ENCODE results near the gene CISTR. TPM values are rescaled to one million over a fixed set of nuclear protein-coding genes. Genes with fewer than 3 reads are reported as not detected.

The CISTR gene
- total RNA-seq, 1 donor from 2014 or later = not detected

- H3K27me3 Mint-ChIP-seq (ENCODE audit: unreplicated experiment) = peaks cover 16% of the 10 kb centered on the region
- no peak overlapping the region for H3K27ac Mint-ChIP-seq (ENCODE audit: unreplicated experiment)
- DNase-seq (ENCODE audit: extremely low spot score, unreplicated experiment) = no peak
- TF ChIP-seq CTCF (IDR thresholded peaks at IDR 0.05) = no peak
- H3K4me3 Mint-ChIP-seq (ENCODE audit: unreplicated experiment) = no peak overlapping the region
- no peaks in the 10 kb centered on the region for H3K4me1 Mint-ChIP-seq (ENCODE audit: unreplicated experiment)
- H3K9me3 Mint-ChIP-seq (ENCODE audit: unreplicated experiment) = no peaks in the 10 kb centered on the region
- H3K36me3 Mint-ChIP-seq (ENCODE audit: unreplicated experiment) = peaks cover 53% of the 10 kb centered on the region
Measured at GRCh38 chr12:53712059-53712643, 39.6 kb downstream of the CISTR start.

- H3K4me1 Mint-ChIP-seq (ENCODE audit: unreplicated experiment) = no peaks in the 10 kb centered on the region
- peaks cover 38% of the 10 kb centered on the region for H3K36me3 Mint-ChIP-seq (ENCODE audit: unreplicated experiment)
- peaks cover 34% of the 10 kb centered on the region for H3K27me3 Mint-ChIP-seq (ENCODE audit: unreplicated experiment)
- no peak overlapping the region for H3K27ac Mint-ChIP-seq (ENCODE audit: unreplicated experiment)
- no peak for DNase-seq (ENCODE audit: extremely low spot score, unreplicated experiment)
- no peak for TF ChIP-seq CTCF (IDR thresholded peaks at IDR 0.05)
- H3K4me3 Mint-ChIP-seq (ENCODE audit: unreplicated experiment) = no peak overlapping the region
- H3K9me3 Mint-ChIP-seq (ENCODE audit: unreplicated experiment) = no peaks in the 10 kb centered on the region
Measured at GRCh38 chr12:53710091-53710490, 41.7 kb downstream of the CISTR start.

GRCh38 chr12:53709671-53710070, 42.1 kb downstream of the CISTR start:
- no peak for DNase-seq (ENCODE audit: extremely low spot score, unreplicated experiment)
- TF ChIP-seq CTCF (IDR thresholded peaks at IDR 0.05) = no peak
- Mint-ChIP-seq H3K36me3 (ENCODE audit: unreplicated experiment) (peaks cover 34% of the 10 kb centered on the region), H3K27ac (ENCODE audit: unreplicated experiment) (no peak overlapping the region), H3K4me1 (ENCODE audit: unreplicated experiment) (no peaks in the 10 kb centered on the region), H3K9me3 (ENCODE audit: unreplicated experiment) (no peaks in the 10 kb centered on the region), H3K4me3 (ENCODE audit: unreplicated experiment) (no peak overlapping the region), H3K27me3 (ENCODE audit: unreplicated experiment) (peaks cover 35% of the 10 kb centered on the region)

- Mint-ChIP-seq H3K9me3 (ENCODE audit: unreplicated experiment) (no peaks in the 10 kb centered on the region), H3K27ac (ENCODE audit: unreplicated experiment) (no peak overlapping the region), H3K27me3 (ENCODE audit: unreplicated experiment) (peaks cover 69% of the 10 kb centered on the region), H3K4me3 (ENCODE audit: unreplicated experiment) (no peak overlapping the region), H3K36me3 (ENCODE audit: unreplicated experiment) (no peaks in the 10 kb centered on the region), H3K4me1 (ENCODE audit: unreplicated experiment) (no peaks in the 10 kb centered on the region)
- no peak for TF ChIP-seq CTCF (IDR thresholded peaks at IDR 0.05)
- DNase-seq (ENCODE audit: extremely low spot score, unreplicated experiment) = no peak
Measured at GRCh38 chr12:53706080-53706479, 45.7 kb downstream of the CISTR start.

GRCh38 chr12:53703756-53704155, 48.0 kb downstream of the CISTR start:
- no peaks in the 10 kb centered on the region for H3K9me3 Mint-ChIP-seq (ENCODE audit: unreplicated experiment)
- H3K27me3 Mint-ChIP-seq (ENCODE audit: unreplicated experiment) = peaks cover 84% of the 10 kb centered on the region
- DNase-seq (ENCODE audit: extremely low spot score, unreplicated experiment) = no peak
- no peak for TF ChIP-seq CTCF (IDR thresholded peaks at IDR 0.05)
- H3K27ac Mint-ChIP-seq (ENCODE audit: unreplicated experiment) = no peak overlapping the region
- H3K4me3 Mint-ChIP-seq (ENCODE audit: unreplicated experiment) = no peak overlapping the region
- H3K36me3 Mint-ChIP-seq (ENCODE audit: unreplicated experiment) = no peaks in the 10 kb centered on the region
- H3K4me1 Mint-ChIP-seq (ENCODE audit: unreplicated experiment) = no peaks in the 10 kb centered on the region

All from osteocyte (in vitro differentiated cells).